CD4-positive, alpha-beta T cell treated with Interferon alpha-2 for 1 hour (primary cell): ENCODE results near the gene BOD1.
A peak's percentile ranks its signal among the peaks of the same experiment; 100 is the strongest.

Source experiments
- DNase-seq, 2 donors: peaks; one replicate each; pipeline ENCODE4 v3.0.0-alpha.2; 2020 to 2022

Gene BOD1

GRCh38 chr5:173575985-173576384 is 40.5 kb downstream of the BOD1 start:
- no peak for DNase-seq

GRCh38 chr5:173574983-173575382 is 41.5 kb downstream of the BOD1 start:
- no peak for DNase-seq

- peak; percentile 33 to 55 for DNase-seq
Observed at GRCh38 chr5:173573126-173573960, 43.1 kb downstream of the BOD1 start.

- DNase-seq = no peak
Observed at GRCh38 chr5:173572431-173573125, 43.9 kb downstream of the BOD1 start.

- DNase-seq = no peak
Observed at GRCh38 chr5:173570321-173571090, 45.9 kb downstream of the BOD1 start.

GRCh38 chr5:173568703-173569102 is 47.7 kb downstream of the BOD1 start:
- no peak for DNase-seq

- DNase-seq = no peak
Observed at GRCh38 chr5:173568128-173568527, 48.3 kb downstream of the BOD1 start.

- DNase-seq = no peak
Observed at GRCh38 chr5:173567548-173567947, 48.9 kb downstream of the BOD1 start.

- DNase-seq = no peak
Observed at GRCh38 chr5:173565491-173566072, 50.9 kb downstream of the BOD1 start.

- DNase-seq = no peak
Observed at GRCh38 chr5:173564106-173564505, 52.3 kb downstream of the BOD1 start.

GRCh38 chr5:173563246-173563645 is 53.2 kb downstream of the BOD1 start:
- no peak for DNase-seq

GRCh38 chr5:173562451-173562850 is 54.0 kb downstream of the BOD1 start:
- no peak for DNase-seq
